Body of pancreas (tissue), 4 donors: ENCODE data around the gene UBE2D2.

ENCODE experiments used
- POLR2A ChIP-seq, 3 donors: fragments of 450-650 bp; IDR thresholded peaks; one replicate each; pipeline ENCODE4 v1.6.1; 2016; ENCODE audit warnings: antibody characterized with exemption in 3 of 3, mild to moderate bottlenecking in 2 of 3
- TF ChIP-seq, protein P1 (sequence below), 7 experiments: fragments of 450-650 bp in 4 of 7; fragments of 200-600 bp in 3 of 7; sonication (generic) in 3 of 7; IDR thresholded peaks; one replicate each; pipeline ENCODE4 v1.5.1; 2016 to 2019; ENCODE audit warnings: antibody characterized with exemption in 7 of 7

DNA sequence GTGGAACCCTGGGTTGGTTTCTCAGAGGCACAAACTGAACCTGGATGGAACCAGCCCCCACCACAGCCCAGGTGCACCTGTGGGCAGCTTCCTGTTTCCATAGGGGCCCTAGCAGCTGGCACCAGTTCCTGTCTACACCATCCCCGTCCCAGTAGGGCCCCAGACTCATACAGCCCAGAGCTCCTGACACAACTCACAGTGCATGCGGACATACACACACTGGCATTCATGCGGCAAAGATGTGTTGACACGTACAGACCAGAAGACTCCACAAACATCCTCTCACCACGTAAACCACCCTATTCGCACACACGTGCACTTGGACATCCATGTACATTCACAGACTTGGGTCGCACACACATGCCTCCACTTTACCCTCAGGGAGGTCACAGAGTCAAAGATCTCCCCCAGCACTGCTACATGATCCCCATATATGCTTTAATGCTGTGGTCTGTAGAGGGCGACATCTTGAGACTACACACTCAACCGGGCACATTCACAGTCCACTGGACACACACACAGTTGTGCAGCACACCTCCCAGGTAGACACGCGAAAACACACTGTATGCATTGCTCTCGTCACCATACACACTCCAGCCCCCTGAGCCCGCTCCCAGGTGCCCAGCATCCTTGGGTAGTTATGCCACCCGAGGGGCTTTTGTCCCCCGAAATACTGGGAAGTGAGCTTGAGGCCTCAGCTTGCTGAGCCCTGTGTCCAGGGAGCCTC lies 109.4 kb downstream of the UBE2D2 start:
- TF ChIP-seq POLR2A (IDR thresholded peaks at IDR 0.05), result no peak
- TF ChIP-seq, protein P1, sequence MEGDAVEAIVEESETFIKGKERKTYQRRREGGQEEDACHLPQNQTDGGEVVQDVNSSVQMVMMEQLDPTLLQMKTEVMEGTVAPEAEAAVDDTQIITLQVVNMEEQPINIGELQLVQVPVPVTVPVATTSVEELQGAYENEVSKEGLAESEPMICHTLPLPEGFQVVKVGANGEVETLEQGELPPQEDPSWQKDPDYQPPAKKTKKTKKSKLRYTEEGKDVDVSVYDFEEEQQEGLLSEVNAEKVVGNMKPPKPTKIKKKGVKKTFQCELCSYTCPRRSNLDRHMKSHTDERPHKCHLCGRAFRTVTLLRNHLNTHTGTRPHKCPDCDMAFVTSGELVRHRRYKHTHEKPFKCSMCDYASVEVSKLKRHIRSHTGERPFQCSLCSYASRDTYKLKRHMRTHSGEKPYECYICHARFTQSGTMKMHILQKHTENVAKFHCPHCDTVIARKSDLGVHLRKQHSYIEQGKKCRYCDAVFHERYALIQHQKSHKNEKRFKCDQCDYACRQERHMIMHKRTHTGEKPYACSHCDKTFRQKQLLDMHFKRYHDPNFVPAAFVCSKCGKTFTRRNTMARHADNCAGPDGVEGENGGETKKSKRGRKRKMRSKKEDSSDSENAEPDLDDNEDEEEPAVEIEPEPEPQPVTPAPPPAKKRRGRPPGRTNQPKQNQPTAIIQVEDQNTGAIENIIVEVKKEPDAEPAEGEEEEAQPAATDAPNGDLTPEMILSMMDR (IDR thresholded peaks at IDR 0.05), result peak in 6 of 7 experiments; percentile 9 to 43 (median 24)
